ENCODE data around the gene CNTNAP5. TPM values are rescaled to one million over a fixed set of nuclear protein-coding genes. Genes with fewer than 3 reads are reported as not detected.

CNTNAP5 gene
- total RNA-seq, 1 donor from 2014 or later: not detected

DNA sequence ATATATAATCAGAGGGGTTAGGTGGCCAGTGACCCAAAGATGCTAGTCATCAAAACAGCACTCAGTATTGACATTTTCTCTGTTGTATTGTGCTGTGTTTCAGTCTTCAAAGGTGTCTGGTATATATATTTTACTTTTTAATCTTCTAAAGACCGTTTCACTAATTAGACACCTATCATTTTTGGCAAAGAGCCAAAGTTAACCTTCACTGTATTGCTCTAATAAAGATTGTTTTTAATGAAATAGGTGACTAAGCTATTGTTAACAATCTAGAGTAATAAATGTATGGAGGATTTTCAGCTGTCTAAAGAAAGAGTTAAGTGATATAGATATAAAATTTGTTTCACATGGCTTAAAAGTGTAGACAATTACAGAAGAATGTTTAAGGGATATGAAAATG is 264.0 kb downstream of the CNTNAP5 start:
- DNase-seq: no peak
- Histone ChIP-seq H3K27ac (no peak overlapping the region), H3K9me3 (no peaks in the 10 kb centered on the region), H3K36me3 (no peaks in the 10 kb centered on the region), H3K27me3 (ENCODE audit: low read depth) (no peaks in the 10 kb centered on the region), H3K4me3 (no peak overlapping the region), H3K4me1 (no peaks in the 10 kb centered on the region)
- intact Hi-C loops (cut with DNase I): no loop called here
- ATAC-seq: no peak
- no peak for TF ChIP-seq CTCF (IDR thresholded peaks at IDR 0.05)

- TF ChIP-seq CTCF (IDR thresholded peaks at IDR 0.05): no peak
- no peaks in the 10 kb centered on the region for H3K4me1 ChIP-seq
- ATAC-seq: no peak
Measured at GRCh38 chr2:124289615-124290014, 264.5 kb downstream of the CNTNAP5 start.

DNA sequence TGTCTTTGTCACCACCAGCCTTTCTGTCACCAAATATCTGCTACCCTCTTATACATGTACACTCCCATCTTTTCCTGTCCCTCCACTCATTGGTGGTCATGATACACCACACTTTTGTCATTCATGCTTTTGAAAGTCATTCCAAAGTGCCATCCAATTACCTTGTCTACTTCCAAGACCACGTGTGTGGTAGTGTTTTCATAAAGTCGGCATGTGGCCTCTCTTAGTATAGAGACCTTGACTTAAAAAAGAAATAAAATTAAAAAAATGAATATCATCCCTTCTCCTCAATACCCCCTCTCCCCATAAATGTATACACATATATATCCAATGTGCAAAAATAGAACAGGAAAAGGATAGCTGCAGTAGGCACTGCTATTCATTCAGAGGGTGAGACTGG is 271.4 kb downstream of the CNTNAP5 start:
- intact Hi-C loops (cut with DNase I): no loop called here
- Histone ChIP-seq H3K27me3 (ENCODE audit: low read depth) (no peaks in the 10 kb centered on the region), H3K27ac (no peak overlapping the region), H3K36me3 (no peaks in the 10 kb centered on the region), H3K9me3 (no peaks in the 10 kb centered on the region), H3K4me1 (no peaks in the 10 kb centered on the region), H3K4me3 (no peak overlapping the region)
- no peak for TF ChIP-seq CTCF (IDR thresholded peaks at IDR 0.05)
- ATAC-seq (no peak), DNase-seq (no peak)

More at GRCh38 chr2:124289615-124290014, 264.5 kb downstream of the CNTNAP5 start:
- H3K27me3 ChIP-seq (ENCODE audit: low read depth): no peaks in the 10 kb centered on the region
- intact Hi-C loops (cut with DNase I): no loop called here
- no peaks in the 10 kb centered on the region for H3K36me3 ChIP-seq
- H3K9me3 ChIP-seq: no peaks in the 10 kb centered on the region
- H3K4me3 ChIP-seq: no peak overlapping the region
- no peak for DNase-seq
- H3K27ac ChIP-seq: no peak overlapping the region

DNA sequence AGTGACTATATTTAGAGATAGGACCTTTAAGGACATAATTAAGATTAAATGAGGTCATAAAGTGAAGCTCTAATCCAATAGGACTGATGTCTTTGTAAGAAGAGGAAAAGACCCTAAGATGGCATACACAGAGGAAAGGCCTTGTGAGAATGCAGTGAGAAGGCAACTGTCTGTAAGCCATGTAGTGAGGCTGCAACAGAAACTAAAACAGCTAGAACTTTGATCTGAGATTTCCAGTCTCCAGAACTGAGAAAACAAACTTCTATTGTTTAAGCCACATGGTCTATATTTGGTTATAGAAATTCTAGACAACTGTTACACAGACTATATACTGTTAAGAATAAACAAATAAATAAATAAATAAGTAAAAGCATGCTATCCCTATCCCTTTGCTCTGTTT is 276.8 kb downstream of the CNTNAP5 start:
- Histone ChIP-seq H3K9me3 (no peaks in the 10 kb centered on the region), H3K36me3 (no peaks in the 10 kb centered on the region), H3K27me3 (ENCODE audit: low read depth) (no peaks in the 10 kb centered on the region), H3K4me1 (no peaks in the 10 kb centered on the region), H3K27ac (no peak overlapping the region), H3K4me3 (no peak overlapping the region)
- intact Hi-C loops (cut with DNase I): no loop called here
- ATAC-seq: no peak
- TF ChIP-seq CTCF (IDR thresholded peaks at IDR 0.05): no peak
- no peak for DNase-seq

DNA sequence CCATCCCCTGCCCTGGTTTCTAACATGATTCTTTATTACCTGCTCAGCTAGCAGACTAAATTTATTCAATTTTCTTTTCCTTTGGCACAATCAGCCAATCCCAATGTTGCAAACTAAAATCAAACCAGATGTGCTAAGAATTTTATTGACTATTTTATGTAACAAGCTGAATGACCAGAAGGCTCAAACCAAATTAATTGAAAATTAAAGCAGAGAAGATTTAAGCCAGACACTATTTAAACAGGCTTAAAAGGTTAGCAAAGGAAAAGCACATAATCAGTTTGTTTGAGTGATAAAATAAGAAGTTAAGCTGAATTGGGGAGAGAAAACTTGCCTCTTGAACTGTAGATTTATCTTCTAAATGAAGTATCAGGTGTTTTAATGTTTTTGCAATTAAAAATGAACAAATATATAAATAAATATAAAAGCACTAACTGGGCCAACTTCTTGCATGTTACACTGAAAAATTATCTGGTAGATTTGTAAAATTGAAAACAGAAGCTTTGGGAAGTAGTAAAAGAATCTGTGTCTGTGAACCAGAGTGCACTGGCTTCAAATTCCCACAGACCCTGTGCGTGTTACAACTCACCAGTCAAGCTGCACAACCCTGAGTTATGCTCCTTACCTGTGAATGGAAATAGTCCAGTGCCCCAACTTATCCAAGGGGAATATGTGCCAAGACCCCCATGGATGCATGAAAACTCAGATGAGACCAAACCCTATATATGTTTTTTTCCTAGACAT is 283.4 kb downstream of the CNTNAP5 start:
- TF ChIP-seq CTCF (IDR thresholded peaks at IDR 0.05): no peak
- Histone ChIP-seq H3K9me3 (no peaks in the 10 kb centered on the region), H3K36me3 (no peaks in the 10 kb centered on the region), H3K4me1 (no peaks in the 10 kb centered on the region), H3K27me3 (ENCODE audit: low read depth) (no peaks in the 10 kb centered on the region), H3K4me3 (no peak overlapping the region), H3K27ac (no peak overlapping the region)
- DNase-seq (no peak), ATAC-seq (no peak)
- intact Hi-C loops (cut with DNase I): no loop called here
